HepG2 (cell line): Measurements from ENCODE around the gene DEFB131B. TPM values are rescaled to one million over a fixed set of nuclear protein-coding genes. Genes with fewer than 3 reads are reported as not detected.
A peak's percentile ranks its signal among the peaks of the same experiment; 100 is the strongest.

Experiments
- FLYWCH1 ChIP-seq: sonication (generic); formaldehyde crosslinking; IDR thresholded peaks from 2 replicates; pipeline ENCODE4 v1.8.1; 2023; ENCODE audit warnings: mild to moderate bottlenecking, missing genetic modification reagents
- FOXK2 ChIP-seq: fragments of 450-650 bp; IDR thresholded peaks from 2 replicates; pipeline ENCODE4 v1.6.1; 2016
- HNF1A ChIP-seq, 2 experiments: sonication (generic) in 1 of 2; formaldehyde crosslinking in 1 of 2; IDR thresholded peaks; 2 replicates each; pipeline versions ENCODE4 v1.4.0 to v1.6.1; 2016 to 2020; ENCODE audit warnings: borderline replicate concordance in 1 of 2, low read depth in 1 of 2, mild to moderate bottlenecking in 1 of 2, missing genetic modification reagents in 1 of 2
- HOXA9 ChIP-seq: sonication (generic); formaldehyde crosslinking; IDR thresholded peaks from 2 replicates; pipeline ENCODE4 v1.8.1; 2022; ENCODE audit warnings: missing genetic modification reagents, mild to moderate bottlenecking, moderate library complexity, borderline replicate concordance
- IRF2 ChIP-seq: IDR thresholded peaks from 2 replicates; pipeline ENCODE4 v1.6.1; 2018; ENCODE audit warnings: missing genetic modification reagents, missing compliant biosample characterization
- KAT7 ChIP-seq: IDR thresholded peaks from 2 replicates; pipeline ENCODE4 v1.6.1; 2018; ENCODE audit warnings: borderline replicate concordance, missing compliant biosample characterization
- MATR3 ChIP-seq: sonication (generic); formaldehyde crosslinking; IDR thresholded peaks from 2 replicates; pipeline ENCODE4 v1.4.0; 2020; ENCODE audit warnings: missing genetic modification reagents
- MED8 ChIP-seq: sonication (generic); formaldehyde crosslinking; IDR thresholded peaks from 2 replicates; pipeline ENCODE4 v1.8.1; 2023; ENCODE audit warnings: mild to moderate bottlenecking, missing genetic modification reagents; ENCODE audit not compliant: insufficient replicate concordance
- SSRP1 ChIP-seq: IDR thresholded peaks from 2 replicates; pipeline ENCODE4 v1.6.1; 2016; ENCODE audit warnings: control low read depth
- ZFX ChIP-seq: sonication (generic); formaldehyde crosslinking; IDR thresholded peaks from 2 replicates; pipeline ENCODE4 v1.4.0; 2020; ENCODE audit warnings: mild to moderate bottlenecking, low read depth, missing genetic modification reagents, moderate library complexity
- ZGPAT ChIP-seq: IDR thresholded peaks from 2 replicates; pipeline ENCODE4 v1.6.1; 2016; ENCODE audit warnings: mild to moderate bottlenecking
- ZNF232 ChIP-seq: sonication (generic); formaldehyde crosslinking; IDR thresholded peaks from 2 replicates; pipeline ENCODE4 v1.4.0; 2020; ENCODE audit warnings: missing genetic modification reagents, borderline replicate concordance
- ZNF260 ChIP-seq: sonication (generic); formaldehyde crosslinking; IDR thresholded peaks from 2 replicates; pipeline ENCODE4 v1.4.0; 2020; ENCODE audit warnings: missing genetic modification reagents, low read depth, mild to moderate bottlenecking, borderline replicate concordance
- ZNF460 ChIP-seq: sonication (generic); formaldehyde crosslinking; IDR thresholded peaks from 2 replicates; pipeline ENCODE4 v1.5.1; 2020; ENCODE audit warnings: missing genetic modification reagents, mild to moderate bottlenecking, borderline replicate concordance
- ZNF713 ChIP-seq: sonication (generic); formaldehyde crosslinking; IDR thresholded peaks from 2 replicates; pipeline ENCODE4 v1.4.0; 2020; ENCODE audit warnings: mild to moderate bottlenecking, missing genetic modification reagents
- ZNF782 ChIP-seq: sonication (generic); formaldehyde crosslinking; IDR thresholded peaks from 2 replicates; pipeline ENCODE4 v1.4.0; 2020; ENCODE audit warnings: missing genetic modification reagents, mild to moderate bottlenecking, borderline replicate concordance
- polyA plus RNA-seq, 8 experiments: library from polyadenylated mRNA; depleted of rRNA in 3 of 8; stranded (reverse) in 7 of 8; unstranded in 1 of 8; fragments of >200 nt; fragmentation: Illumina TruSeq in 4 of 8; extraction: Trizol in 4 of 8; gene quantifications; 2 replicates each; pipeline versions ENCODE4 v1.2.1 to v1.2.3, GENCODE V29; 2011 to 2016; ENCODE audit warnings: low read depth in 4 of 8, missing spikeins in 1 of 8, mixed read lengths in 1 of 8; ENCODE audit not compliant: insufficient read depth in 1 of 8
- total RNA-seq, 5 experiments: library from RNA; depleted of rRNA; stranded (reverse); fragments of >200 nt; fragmentation: Illumina TruSeq; extraction: Trizol; gene quantifications; 2 replicates each; pipeline ENCODE4 v1.2.3, GENCODE V29; 2016; ENCODE audit warnings: low read depth in 1 of 5
- TF ChIP-seq, protein P1 (sequence below): sonication (generic); formaldehyde crosslinking; IDR thresholded peaks from 2 replicates; pipeline ENCODE4 v1.9.0; 2021; ENCODE audit warnings: missing genetic modification reagents, borderline replicate concordance
- TF ChIP-seq, protein P2 (sequence below): IDR thresholded peaks from 2 replicates; pipeline ENCODE4 v1.6.1; 2016; ENCODE audit warnings: low read depth, borderline replicate concordance
- TF ChIP-seq, protein P3 (sequence below): sonication (generic); formaldehyde crosslinking; IDR thresholded peaks from 2 replicates; pipeline ENCODE4 v1.4.0; 2020; ENCODE audit warnings: mild to moderate bottlenecking, low read depth, missing genetic modification reagents

DEFB131B gene
- total and polyA plus RNA-seq, 2 of the 13 experiments (the other 11 are each of a cell fraction or from before 2014, with no cell fraction given), result not detected

- 0 out of 2 replicates have a peak, but pooled peaks have one; percentile 39 for TF ChIP-seq ZGPAT (CRISPR knock-in tag)
- TF ChIP-seq, protein P1, sequence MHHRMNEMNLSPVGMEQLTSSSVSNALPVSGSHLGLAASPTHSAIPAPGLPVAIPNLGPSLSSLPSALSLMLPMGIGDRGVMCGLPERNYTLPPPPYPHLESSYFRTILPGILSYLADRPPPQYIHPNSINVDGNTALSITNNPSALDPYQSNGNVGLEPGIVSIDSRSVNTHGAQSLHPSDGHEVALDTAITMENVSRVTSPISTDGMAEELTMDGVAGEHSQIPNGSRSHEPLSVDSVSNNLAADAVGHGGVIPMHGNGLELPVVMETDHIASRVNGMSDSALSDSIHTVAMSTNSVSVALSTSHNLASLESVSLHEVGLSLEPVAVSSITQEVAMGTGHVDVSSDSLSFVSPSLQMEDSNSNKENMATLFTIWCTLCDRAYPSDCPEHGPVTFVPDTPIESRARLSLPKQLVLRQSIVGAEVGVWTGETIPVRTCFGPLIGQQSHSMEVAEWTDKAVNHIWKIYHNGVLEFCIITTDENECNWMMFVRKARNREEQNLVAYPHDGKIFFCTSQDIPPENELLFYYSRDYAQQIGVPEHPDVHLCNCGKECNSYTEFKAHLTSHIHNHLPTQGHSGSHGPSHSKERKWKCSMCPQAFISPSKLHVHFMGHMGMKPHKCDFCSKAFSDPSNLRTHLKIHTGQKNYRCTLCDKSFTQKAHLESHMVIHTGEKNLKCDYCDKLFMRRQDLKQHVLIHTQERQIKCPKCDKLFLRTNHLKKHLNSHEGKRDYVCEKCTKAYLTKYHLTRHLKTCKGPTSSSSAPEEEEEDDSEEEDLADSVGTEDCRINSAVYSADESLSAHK (CRISPR knock-in tag), result no peak
- no peak for TF ChIP-seq SSRP1 (CRISPR knock-in tag)
- TF ChIP-seq, protein P2, sequence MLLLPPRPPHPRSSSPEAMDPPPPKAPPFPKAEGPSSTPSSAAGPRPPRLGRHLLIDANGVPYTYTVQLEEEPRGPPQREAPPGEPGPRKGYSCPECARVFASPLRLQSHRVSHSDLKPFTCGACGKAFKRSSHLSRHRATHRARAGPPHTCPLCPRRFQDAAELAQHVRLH (CRISPR knock-in tag), result no peak
- TF ChIP-seq HNF1A (IDR thresholded peaks at IDR 0.05; ENCODE audit: low read depth), result no peak; the same call in 1 of the 2 replicates
- TF ChIP-seq HNF1A (CRISPR knock-in tag; IDR thresholded peaks at IDR 0.05; ENCODE audit: borderline replicate concordance), result 0 out of 2 replicates have a peak, but pooled peaks have one; percentile 13
- no peak for TF ChIP-seq MATR3 (CRISPR knock-in tag)
- no peak for TF ChIP-seq ZNF260 (CRISPR knock-in tag)
- 0 out of 2 replicates have a peak, but pooled peaks have one; percentile 16 for TF ChIP-seq ZFX (CRISPR knock-in tag)
- no peak for TF ChIP-seq KAT7
- TF ChIP-seq FOXK2, result no peak
- TF ChIP-seq MED8 (CRISPR knock-in tag), result peak; percentile 30
- TF ChIP-seq ZNF460 (CRISPR knock-in tag), result no peak
- no peak; the same call in 1 of the 2 replicates for TF ChIP-seq IRF2 (CRISPR knock-in tag)
- TF ChIP-seq HOXA9 (CRISPR knock-in tag), result no peak
- TF ChIP-seq ZNF232 (CRISPR knock-in tag), result 0 out of 2 replicates have a peak, but pooled peaks have one; percentile 26
- TF ChIP-seq FLYWCH1, result no peak
- no peak for TF ChIP-seq ZNF782 (CRISPR knock-in tag)
- TF ChIP-seq, protein P3, sequence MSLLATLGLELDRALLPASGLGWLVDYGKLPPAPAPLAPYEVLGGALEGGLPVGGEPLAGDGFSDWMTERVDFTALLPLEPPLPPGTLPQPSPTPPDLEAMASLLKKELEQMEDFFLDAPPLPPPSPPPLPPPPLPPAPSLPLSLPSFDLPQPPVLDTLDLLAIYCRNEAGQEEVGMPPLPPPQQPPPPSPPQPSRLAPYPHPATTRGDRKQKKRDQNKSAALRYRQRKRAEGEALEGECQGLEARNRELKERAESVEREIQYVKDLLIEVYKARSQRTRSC (CRISPR knock-in tag), result no peak
- no peak for TF ChIP-seq ZNF713 (CRISPR knock-in tag)
Observed at GRCh38 chr11:71927820-71928736, 49.8 kb downstream of the DEFB131B start, which contains the start of gene XNDC1N (continued).
